B cell (primary cell): Measurements from ENCODE around the gene SYNPR. TPM values are rescaled to one million over a fixed set of nuclear protein-coding genes. Genes with fewer than 3 reads are reported as not detected.

Experiments used
- ATAC-seq: fragments of 200-7000 bp; cut with Tn5 transposase; one replicate; pipeline ENCODE4 v1.10.0; 2021; ENCODE audit warnings: low read depth, mild to moderate bottlenecking, moderate number of reproducible peaks, moderate library complexity
- CTCF ChIA-PET: fragments of 350-600 bp; sonication (Branson Sonifier 250); formaldehyde crosslinking; loops from one replicate; lab custom pipeline; 2021; ENCODE audit warnings: antibody characterized with exemption, inconsistent platforms; lab: Charles Lee
- POLR2A ChIA-PET: fragments of 350-600 bp; sonication (Branson Sonifier 250); formaldehyde crosslinking; loops from one replicate; lab custom pipeline; 2021; ENCODE audit warnings: antibody characterized with exemption; lab: Charles Lee
- DNase-seq: peaks from one replicate; pipeline ENCODE4 v3.0.0; 2013
- H2AFZ ChIP-seq: 2 replicates; pipeline ENCODE4 v1.6.1; 2012; ENCODE audit warnings: mild to moderate bottlenecking, low read depth, low read length; ENCODE audit not compliant: insufficient read depth, poor library complexity, severe bottlenecking
- H3K27ac ChIP-seq, 2 donors: 1 replicate in 1 of 2; 2 replicates in 1 of 2; pipeline ENCODE4 v1.5.1; 2012 to 2013; ENCODE audit warnings: low read length in 2 of 2, mild to moderate bottlenecking in 2 of 2, moderate library complexity in 1 of 2
- H3K27me3 ChIP-seq, 4 experiments: fragments of 200-600 bp in 1 of 4; sonication (generic) in 1 of 4; replicated peaks in 1 of 4; 1 replicate in 2 of 4; 2 replicates in 2 of 4; pipeline versions ENCODE4 v1.6.1 to v1.7.0; 2013 to 2016; ENCODE audit warnings: low read length in 3 of 4, mild to moderate bottlenecking in 2 of 4, mixed read lengths in 1 of 4, moderate library complexity in 1 of 4; ENCODE audit not compliant: insufficient read depth in 4 of 4, control insufficient read depth in 3 of 4; ENCODE audit errors: control extremely low read depth in 1 of 4
- H3K36me3 ChIP-seq, 2 experiments: replicated peaks in 1 of 2; 1 replicate in 1 of 2; 2 replicates in 1 of 2; pipeline versions ENCODE4 v1.6.1 to v1.7.1; 2013; ENCODE audit warnings: low read length in 1 of 2; ENCODE audit not compliant: insufficient read depth in 2 of 2, control insufficient read depth in 1 of 2; ENCODE audit errors: control extremely low read depth in 1 of 2, extremely low read depth in 1 of 2
- H3K4me1 ChIP-seq, 2 donors: fragments of 200-600 bp in 1 of 2; sonication (generic) in 1 of 2; 1 replicate in 1 of 2; 2 replicates in 1 of 2; pipeline versions ENCODE4 v1.5.1 to v1.6.1; 2013 to 2017; ENCODE audit warnings: low read length in 2 of 2; ENCODE audit not compliant: control insufficient read depth in 2 of 2, insufficient read depth in 2 of 2
- H3K4me2 ChIP-seq: replicated peaks from 2 replicates; pipeline ENCODE3; 2012; ENCODE audit warnings: mild to moderate bottlenecking, low read depth, low read length; ENCODE audit not compliant: poor library complexity, severe bottlenecking
- H3K4me3 ChIP-seq, 5 experiments: fragments of 200-600 bp in 1 of 5; sonication (generic) in 1 of 5; 1 replicate in 3 of 5; 2 replicates in 2 of 5; pipeline versions ENCODE4 v1.5.1 to v1.7.0; 2011 to 2016; ENCODE audit warnings: low read length in 4 of 5, mild to moderate bottlenecking in 4 of 5, low read depth in 2 of 5, control low read depth in 1 of 5, moderate library complexity in 1 of 5; ENCODE audit not compliant: insufficient read depth in 1 of 5; ENCODE audit errors: control extremely low read depth in 1 of 5, extremely low read depth in 1 of 5
- H3K79me2 ChIP-seq: fragments of 200-600 bp; sonication (generic); one replicate; pipeline ENCODE4 v1.6.0; 2016; ENCODE audit warnings: low read length; ENCODE audit not compliant: control insufficient read depth, insufficient read depth
- H3K9ac ChIP-seq: fragments of 200-600 bp; sonication (generic); 2 replicates; pipeline ENCODE4 v1.6.1; 2017; ENCODE audit warnings: mild to moderate bottlenecking, low read length, moderate library complexity
- H3K9me3 ChIP-seq, 3 donors: one replicate each; pipeline versions ENCODE4 v1.6.1 to v1.7.1; 2013; ENCODE audit warnings: low read length in 2 of 3; ENCODE audit not compliant: control insufficient read depth in 2 of 3, insufficient read depth in 1 of 3; ENCODE audit errors: control extremely low read depth in 1 of 3
- H4K20me1 ChIP-seq: 2 replicates; pipeline ENCODE4 v1.6.0; 2012; ENCODE audit warnings: mild to moderate bottlenecking, low read length; ENCODE audit not compliant: insufficient read depth, control insufficient read depth, poor library complexity, severe bottlenecking
- H3K27ac Mint-ChIP-seq: one replicate; pipeline ENCODE4 v1.8.0; 2021; ENCODE audit warnings: mixed read lengths
- H3K27me3 Mint-ChIP-seq: one replicate; pipeline ENCODE4 v1.8.0; 2021; ENCODE audit warnings: mixed read lengths
- H3K4me1 Mint-ChIP-seq: one replicate; pipeline ENCODE4 v1.8.0; 2021; ENCODE audit warnings: mixed read lengths
- H3K4me3 Mint-ChIP-seq: one replicate; pipeline ENCODE4 v1.8.0; 2021; ENCODE audit warnings: mixed read lengths
- H3K9me3 Mint-ChIP-seq: one replicate; pipeline ENCODE4 v1.8.0; 2022; ENCODE audit warnings: mixed read lengths; ENCODE audit not compliant: insufficient read depth
- EZH2 ChIP-seq: IDR thresholded peaks from 2 replicates; pipeline ENCODE4 v1.6.1; 2012; ENCODE audit warnings: borderline replicate concordance, low read depth, mild to moderate bottlenecking, moderate library complexity, low read length; ENCODE audit not compliant: insufficient read depth, poor library complexity, severe bottlenecking
- WGBS: methylation state at CpG from one replicate; pipeline ENCODE4 v1.1.5; 2013; ENCODE audit warnings: missing lambda C conversion rate; ENCODE audit not compliant: insufficient coverage; 5-methylcytosine and 5-hydroxymethylcytosine counted together
- intact Hi-C: fragments of 100-400 bp; cut with micrococcal nuclease; formaldehyde crosslinking; loops from one replicate; pipeline ENCODE4 v1.10.0; 2022
- polyA plus RNA-seq: library from polyadenylated mRNA; depleted of rRNA; stranded (reverse); fragments of >200 nt; gene quantifications from 2 replicates; pipeline ENCODE4 v1.2.3, GENCODE V29; 2012
- total RNA-seq, 2 donors: library from RNA; stranded (reverse); fragments of 120-200 nt in 1 of 2; gene quantifications; 1 replicate in 1 of 2; 2 replicates in 1 of 2; pipeline versions ENCODE4 v1.2.3 to v1.2.4, GENCODE V29; 2013 to 2022
- TF ChIP-seq, protein P1 (sequence below): fragments of 200-600 bp; IDR thresholded peaks from one replicate; pipeline ENCODE4 v1.8.0; 2022; ENCODE audit warnings: antibody characterized with exemption, mild to moderate bottlenecking

The SYNPR gene
- total and polyA plus RNA-seq, 2 donors (not counting 1 experiment from before 2014, with no cell fraction given) = not detected

DNA sequence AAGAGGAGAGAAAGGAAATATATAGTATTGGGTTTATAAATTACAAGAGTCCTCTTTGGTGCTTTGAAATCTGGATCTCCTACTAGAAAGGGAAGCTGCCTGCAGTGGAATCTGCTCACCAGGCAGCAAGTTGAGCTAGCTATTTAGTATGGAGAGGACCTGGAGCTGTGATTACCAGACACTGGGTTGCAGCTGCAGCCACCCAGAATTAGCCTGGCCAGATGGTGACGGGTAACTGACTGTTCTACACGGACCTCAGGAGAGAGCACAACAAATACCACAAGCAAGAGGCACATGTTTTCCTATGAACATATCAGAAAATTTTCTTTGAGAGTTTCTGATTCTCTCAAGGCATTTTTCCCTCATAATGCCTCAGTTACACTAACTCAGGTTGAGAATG is 46.5 kb downstream of the SYNPR start:
- CTCF ChIA-PET = no interaction called here
- peaks cover 9% of the 10 kb centered on the region for H3K27me3 Mint-ChIP-seq

DNA sequence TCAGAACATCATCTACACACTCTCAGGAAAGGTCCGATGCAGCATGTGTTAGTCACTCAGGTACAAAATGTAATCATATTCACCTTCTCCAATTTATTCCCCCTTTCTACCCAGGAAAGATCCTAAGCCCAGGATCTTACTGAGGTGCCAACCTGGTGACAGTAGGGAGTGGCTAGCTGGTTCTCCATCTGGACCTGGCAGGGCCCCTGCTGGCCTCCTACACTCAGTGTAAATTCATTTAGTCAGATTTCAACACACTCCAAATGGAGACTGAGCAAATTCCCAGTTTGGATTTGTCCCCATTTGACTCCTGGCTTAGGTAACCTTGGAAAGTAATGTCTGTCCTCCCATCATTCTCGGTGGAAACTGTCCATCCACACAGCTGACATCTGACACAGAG is 47.3 kb downstream of the SYNPR start:
- no peak overlapping the region for H3K4me2 ChIP-seq
- Mint-ChIP-seq H3K27me3 (peaks cover 9% of the 10 kb centered on the region), H3K4me3 (no peak overlapping the region), H3K4me1 (no peaks in the 10 kb centered on the region), H3K27ac (no peak overlapping the region), H3K9me3 (no peaks in the 10 kb centered on the region)
- H4K20me1 ChIP-seq = no peaks in the 10 kb centered on the region
- ATAC-seq (no peak), DNase-seq (no peak)
- CTCF ChIA-PET = no interaction called here
- no peak overlapping the region for H3K9ac ChIP-seq
- H3K4me3 ChIP-seq = no peak overlapping the region
- no peaks in the 10 kb centered on the region for H3K36me3 ChIP-seq
- intact Hi-C loops = no loop called here
- no peak for TF ChIP-seq EZH2
- POLR2A ChIA-PET = no interaction called here
- no peak overlapping the region for H3K27ac ChIP-seq
- H3K9me3 ChIP-seq = peaks cover 0 to 1% (median 0%) of the 10 kb centered on the region in 3 donors
- no peaks in the 10 kb centered on the region for H3K4me1 ChIP-seq
- no peak overlapping the region for H2AFZ ChIP-seq
- no peaks in the 10 kb centered on the region for H3K79me2 ChIP-seq
- 81% methylated on average over 2 of the region's 2 CpGs for WGBS
- no peaks in the 10 kb centered on the region for H3K27me3 ChIP-seq

More for the DNA sequence above, 46.5 kb downstream of the SYNPR start:
- TF ChIP-seq EZH2 = no peak
- TF ChIP-seq, protein P1, sequence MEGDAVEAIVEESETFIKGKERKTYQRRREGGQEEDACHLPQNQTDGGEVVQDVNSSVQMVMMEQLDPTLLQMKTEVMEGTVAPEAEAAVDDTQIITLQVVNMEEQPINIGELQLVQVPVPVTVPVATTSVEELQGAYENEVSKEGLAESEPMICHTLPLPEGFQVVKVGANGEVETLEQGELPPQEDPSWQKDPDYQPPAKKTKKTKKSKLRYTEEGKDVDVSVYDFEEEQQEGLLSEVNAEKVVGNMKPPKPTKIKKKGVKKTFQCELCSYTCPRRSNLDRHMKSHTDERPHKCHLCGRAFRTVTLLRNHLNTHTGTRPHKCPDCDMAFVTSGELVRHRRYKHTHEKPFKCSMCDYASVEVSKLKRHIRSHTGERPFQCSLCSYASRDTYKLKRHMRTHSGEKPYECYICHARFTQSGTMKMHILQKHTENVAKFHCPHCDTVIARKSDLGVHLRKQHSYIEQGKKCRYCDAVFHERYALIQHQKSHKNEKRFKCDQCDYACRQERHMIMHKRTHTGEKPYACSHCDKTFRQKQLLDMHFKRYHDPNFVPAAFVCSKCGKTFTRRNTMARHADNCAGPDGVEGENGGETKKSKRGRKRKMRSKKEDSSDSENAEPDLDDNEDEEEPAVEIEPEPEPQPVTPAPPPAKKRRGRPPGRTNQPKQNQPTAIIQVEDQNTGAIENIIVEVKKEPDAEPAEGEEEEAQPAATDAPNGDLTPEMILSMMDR = no peak
- Mint-ChIP-seq H3K4me1 (no peaks in the 10 kb centered on the region), H3K4me3 (no peak overlapping the region), H3K9me3 (no peaks in the 10 kb centered on the region), H3K27ac (no peak overlapping the region)
- no peak overlapping the region for H3K4me2 ChIP-seq
- no peaks in the 10 kb centered on the region for H3K27me3 ChIP-seq
- no peak overlapping the region for H3K9ac ChIP-seq
- no peaks in the 10 kb centered on the region for H4K20me1 ChIP-seq
- ATAC-seq = no peak
- no peaks in the 10 kb centered on the region for H3K4me1 ChIP-seq
- peaks cover 0 to 1% (median 0%) of the 10 kb centered on the region in 3 donors for H3K9me3 ChIP-seq
- H3K27ac ChIP-seq = no peak overlapping the region
- no peak overlapping the region for H3K4me3 ChIP-seq
- no peak for DNase-seq
- H3K36me3 ChIP-seq = no peaks in the 10 kb centered on the region
- POLR2A ChIA-PET = no interaction called here
- WGBS = no CpG with 5 or more reads among the region's 2 CpGs
- H2AFZ ChIP-seq = no peak overlapping the region
- H3K79me2 ChIP-seq = no peaks in the 10 kb centered on the region
- intact Hi-C loops = no loop called here
